Tongue (tissue), 2 donors: ENCODE results near the gene SIRPG. TPM values are rescaled to one million over a fixed set of nuclear protein-coding genes. Genes with fewer than 3 reads are reported as not detected.
"Not testable (repeated sequence)": the region's sequence is repeated elsewhere in the genome, so short reads cannot be mapped to it uniquely, and the experiment has no call there.

Experiments
- DNase-seq: peaks from one replicate; pipeline ENCODE4 v3.0.0-alpha.2; 2015
- total RNA-seq: library from RNA; depleted of rRNA; stranded (reverse); fragments of >200 nt; gene quantifications from one replicate; pipeline ENCODE4 v1.2.3, GENCODE V29; 2014

The SIRPG gene
- total RNA-seq, 1 donor from 2014 or later: not detected

- DNase-seq: no peak
Measured at GRCh38 chr20:1671891-1672669, 14.5 kb upstream of the SIRPG start.

- no peak for DNase-seq
Measured at GRCh38 chr20:1669304-1669703, 11.7 kb upstream of the SIRPG start.

- DNase-seq: no peak
Measured at GRCh38 chr20:1667502-1668085, 10.0 kb upstream of the SIRPG start.

GRCh38 chr20:1666802-1667201 lies 9.2 kb upstream of the SIRPG start:
- DNase-seq: no peak

GRCh38 chr20:1665345-1665744 lies 7.8 kb upstream of the SIRPG start:
- DNase-seq: no peak

- DNase-seq: no peak
Measured at GRCh38 chr20:1664911-1665310, 7.3 kb upstream of the SIRPG start.

- DNase-seq: no peak
Measured at GRCh38 chr20:1663917-1664316, 6.3 kb upstream of the SIRPG start.

- DNase-seq: no peak
Measured at GRCh38 chr20:1661542-1662299, 4.1 kb upstream of the SIRPG start.

GRCh38 chr20:1660246-1660645 lies 2.7 kb upstream of the SIRPG start:
- no peak for DNase-seq

- no peak for DNase-seq
Measured at GRCh38 chr20:1656844-1657243, 735 bp downstream of the SIRPG start.

GRCh38 chr20:1654996-1655395 lies 2.6 kb downstream of the SIRPG start:
- DNase-seq: no peak

GRCh38 chr20:1652960-1653359 lies 4.6 kb downstream of the SIRPG start:
- no peak for DNase-seq

GRCh38 chr20:1652104-1652503 lies 5.5 kb downstream of the SIRPG start:
- DNase-seq: no peak

GRCh38 chr20:1651268-1652058 lies 6.1 kb downstream of the SIRPG start:
- DNase-seq: no peak

GRCh38 chr20:1648101-1648500 lies 9.5 kb downstream of the SIRPG start:
- DNase-seq: no peak

GRCh38 chr20:1646975-1647431 lies 10.6 kb downstream of the SIRPG start:
- no peak for DNase-seq

- DNase-seq: no peak
Measured at GRCh38 chr20:1644101-1644962, 13.2 kb downstream of the SIRPG start.

- DNase-seq: not testable (repeated sequence)
Measured at GRCh38 chr20:1638643-1639042, 18.9 kb downstream of the SIRPG start.

GRCh38 chr20:1637755-1638154 lies 19.8 kb downstream of the SIRPG start:
- no peak for DNase-seq

GRCh38 chr20:1637226-1637625 lies 20.4 kb downstream of the SIRPG start:
- no peak for DNase-seq

GRCh38 chr20:1636621-1637020 lies 21.0 kb downstream of the SIRPG start:
- no peak for DNase-seq
